ENCODE data around the gene CPE. TPM values are rescaled to one million over a fixed set of nuclear protein-coding genes. Genes with fewer than 3 reads are reported as not detected.

CPE gene
- total RNA-seq, 1 donor from 2014 or later: 43.6 TPM

DNA sequence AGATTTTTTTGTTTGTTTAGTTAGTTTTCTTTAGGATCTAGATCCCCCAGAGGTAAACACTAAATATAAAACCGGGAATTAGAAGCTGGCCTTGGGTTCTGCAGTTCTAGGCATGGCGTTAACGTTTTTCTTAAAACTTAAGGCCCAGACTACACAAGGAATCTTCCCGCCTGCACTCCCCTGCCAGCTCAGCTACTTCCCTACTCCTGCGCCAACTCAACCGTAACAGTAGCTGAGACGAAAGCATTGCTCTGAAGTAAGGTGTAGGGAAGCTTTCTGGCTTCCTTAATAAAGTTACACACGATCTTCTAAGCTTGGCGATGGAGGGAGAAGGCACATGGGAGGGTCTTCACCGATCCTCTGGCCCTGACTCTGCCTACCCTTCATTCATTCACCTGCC, 37.1 kb downstream of the CPE start:
- no peak overlapping the region for H3K27ac Mint-ChIP-seq
- no peaks in the 10 kb centered on the region for H3K9me3 Mint-ChIP-seq
- Histone ChIP-seq H3K27me3 (no peaks in the 10 kb centered on the region), H2AFZ (replicated peaks) (no peak overlapping the region), H3K9ac (no peak overlapping the region), H3K4me2 (no peak overlapping the region), H3K4me1 (no peaks in the 10 kb centered on the region), H3K9me3 (ENCODE audit: low read depth) (no peaks in the 10 kb centered on the region), H3K36me3 (no peaks in the 10 kb centered on the region), H3K4me3 (no peak overlapping the region), H3K79me2 (ENCODE audit: low read depth) (no peaks in the 10 kb centered on the region), H3F3A (ENCODE audit: low read depth) (no peaks in the 10 kb centered on the region), H4K20me1 (ENCODE audit: low read depth) (no peaks in the 10 kb centered on the region), H3K27ac (no peak overlapping the region)
- peak; percentile 16 for DNase-seq (ENCODE audit: low spot score)
- H3K4me1 Mint-ChIP-seq: peaks cover 6% of the 10 kb centered on the region
- TF ChIP-seq EZH2 (IDR thresholded peaks at IDR 0.05) (no peak), EZH2phosphoT487 (IDR thresholded peaks at IDR 0.05) (no peak)
- TF ChIP-seq, protein P1, sequence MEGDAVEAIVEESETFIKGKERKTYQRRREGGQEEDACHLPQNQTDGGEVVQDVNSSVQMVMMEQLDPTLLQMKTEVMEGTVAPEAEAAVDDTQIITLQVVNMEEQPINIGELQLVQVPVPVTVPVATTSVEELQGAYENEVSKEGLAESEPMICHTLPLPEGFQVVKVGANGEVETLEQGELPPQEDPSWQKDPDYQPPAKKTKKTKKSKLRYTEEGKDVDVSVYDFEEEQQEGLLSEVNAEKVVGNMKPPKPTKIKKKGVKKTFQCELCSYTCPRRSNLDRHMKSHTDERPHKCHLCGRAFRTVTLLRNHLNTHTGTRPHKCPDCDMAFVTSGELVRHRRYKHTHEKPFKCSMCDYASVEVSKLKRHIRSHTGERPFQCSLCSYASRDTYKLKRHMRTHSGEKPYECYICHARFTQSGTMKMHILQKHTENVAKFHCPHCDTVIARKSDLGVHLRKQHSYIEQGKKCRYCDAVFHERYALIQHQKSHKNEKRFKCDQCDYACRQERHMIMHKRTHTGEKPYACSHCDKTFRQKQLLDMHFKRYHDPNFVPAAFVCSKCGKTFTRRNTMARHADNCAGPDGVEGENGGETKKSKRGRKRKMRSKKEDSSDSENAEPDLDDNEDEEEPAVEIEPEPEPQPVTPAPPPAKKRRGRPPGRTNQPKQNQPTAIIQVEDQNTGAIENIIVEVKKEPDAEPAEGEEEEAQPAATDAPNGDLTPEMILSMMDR (IDR thresholded peaks at IDR 0.05): no peak
- no peak overlapping the region for H3K4me3 Mint-ChIP-seq
- H3K36me3 Mint-ChIP-seq: no peaks in the 10 kb centered on the region
- H3K27me3 Mint-ChIP-seq (ENCODE audit: insufficient read depth, low read depth): no peaks in the 10 kb centered on the region

DNA sequence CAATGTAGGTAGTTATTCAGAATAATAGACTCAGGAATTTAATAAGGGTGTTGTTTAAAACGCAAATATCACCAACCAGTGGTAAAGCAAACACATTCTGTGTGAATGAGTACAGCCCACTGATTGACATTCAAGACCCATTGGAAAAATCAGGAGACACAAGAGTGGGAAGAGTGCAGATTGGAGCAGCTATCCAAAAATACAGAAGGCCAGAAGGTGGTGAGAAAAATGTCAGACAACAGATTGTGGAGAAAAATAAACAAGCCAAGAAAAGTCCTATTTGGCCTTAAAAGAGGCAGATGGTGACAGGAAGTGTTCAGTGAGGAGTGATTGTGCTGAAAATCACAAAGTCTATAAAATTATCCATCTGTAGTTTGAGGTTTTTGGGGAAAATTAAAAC, 39.3 kb downstream of the CPE start:
- no peaks in the 10 kb centered on the region for H3K36me3 Mint-ChIP-seq
- H3K9me3 Mint-ChIP-seq: no peaks in the 10 kb centered on the region
- Histone ChIP-seq H3K4me1 (no peaks in the 10 kb centered on the region), H3K27ac (no peak overlapping the region), H2AFZ (replicated peaks) (no peak overlapping the region), H3K4me3 (no peak overlapping the region), H3K9ac (no peak overlapping the region), H3K27me3 (no peaks in the 10 kb centered on the region), H3K9me3 (ENCODE audit: low read depth) (no peaks in the 10 kb centered on the region), H3K79me2 (ENCODE audit: low read depth) (no peaks in the 10 kb centered on the region), H4K20me1 (ENCODE audit: low read depth) (no peaks in the 10 kb centered on the region), H3K36me3 (no peaks in the 10 kb centered on the region), H3F3A (ENCODE audit: low read depth) (no peaks in the 10 kb centered on the region), H3K4me2 (no peak overlapping the region)
- DNase-seq (ENCODE audit: low spot score): no peak
- no peak overlapping the region for H3K27ac Mint-ChIP-seq
- peaks cover 6% of the 10 kb centered on the region for H3K4me1 Mint-ChIP-seq
- H3K4me3 Mint-ChIP-seq: no peak overlapping the region
- H3K27me3 Mint-ChIP-seq (ENCODE audit: insufficient read depth, low read depth): no peaks in the 10 kb centered on the region
- TF ChIP-seq, protein P1 (IDR thresholded peaks at IDR 0.05): no peak
- TF ChIP-seq EZH2phosphoT487 (IDR thresholded peaks at IDR 0.05) (no peak), EZH2 (IDR thresholded peaks at IDR 0.05) (no peak)

DNA sequence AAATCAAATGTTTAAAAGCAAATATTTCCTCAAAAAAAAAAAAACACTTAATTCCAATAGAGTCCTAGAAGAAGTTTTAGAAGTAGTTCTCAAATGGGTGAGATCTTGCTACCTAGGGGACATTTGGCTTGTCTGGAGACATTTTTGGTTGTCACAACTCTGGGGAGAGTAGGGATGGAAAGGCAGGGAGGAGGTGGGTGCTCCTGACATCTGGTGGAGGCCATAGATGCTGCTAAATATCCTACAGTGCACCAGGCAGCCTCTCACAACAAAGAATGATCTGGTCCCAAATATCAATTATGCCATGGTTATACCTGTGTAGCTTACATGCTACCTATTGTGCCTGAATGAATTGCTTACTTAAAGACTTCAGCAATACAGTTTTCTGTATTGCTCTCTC, 46.8 kb downstream of the CPE start:
- no peaks in the 10 kb centered on the region for H3K4me1 Mint-ChIP-seq
- no peak overlapping the region for H3K4me3 Mint-ChIP-seq
- Histone ChIP-seq H3K9me3 (ENCODE audit: low read depth) (no peaks in the 10 kb centered on the region), H3K27me3 (no peaks in the 10 kb centered on the region), H3K36me3 (no peaks in the 10 kb centered on the region), H3K4me2 (no peak overlapping the region), H3K27ac (no peak overlapping the region), H3K9ac (no peak overlapping the region), H3F3A (ENCODE audit: low read depth) (no peaks in the 10 kb centered on the region), H2AFZ (replicated peaks) (no peak overlapping the region), H4K20me1 (ENCODE audit: low read depth) (no peaks in the 10 kb centered on the region), H3K4me3 (no peak overlapping the region), H3K4me1 (no peaks in the 10 kb centered on the region), H3K79me2 (ENCODE audit: low read depth) (no peaks in the 10 kb centered on the region)
- TF ChIP-seq, protein P1 (IDR thresholded peaks at IDR 0.05): no peak
- no peak for TF ChIP-seq EZH2 (IDR thresholded peaks at IDR 0.05)
- no peak for TF ChIP-seq EZH2phosphoT487 (IDR thresholded peaks at IDR 0.05)
- no peaks in the 10 kb centered on the region for H3K27me3 Mint-ChIP-seq (ENCODE audit: insufficient read depth, low read depth)
- no peak overlapping the region for H3K27ac Mint-ChIP-seq
- peaks cover 10% of the 10 kb centered on the region for H3K9me3 Mint-ChIP-seq
- DNase-seq (ENCODE audit: low spot score): no peak
- peaks cover 2% of the 10 kb centered on the region for H3K36me3 Mint-ChIP-seq
